HL-60 (cell line): ENCODE results near the gene FSIP1.

Source experiments
- DNase-seq, 2 experiments: peaks; one replicate each; pipeline ENCODE4 v3.0.0-alpha.2; 2010 to 2020; ENCODE audit warnings: low read depth in 1 of 2, low spot score in 1 of 2
- H3K27ac ChIP-seq: fragments of 250-450 bp; sonication (Bioruptor Pico); replicated peaks from 2 replicates; pipeline ENCODE4 v1.5.1; 2020; ENCODE audit warnings: mild to moderate bottlenecking, moderate library complexity
- H3K27me3 ChIP-seq: fragments of 250-450 bp; sonication (Bioruptor Pico); 2 replicates; pipeline ENCODE4 v1.5.1; 2021; ENCODE audit warnings: mild to moderate bottlenecking, moderate library complexity; ENCODE audit not compliant: insufficient read depth, poor library complexity, severe bottlenecking
- H3K4me3 ChIP-seq: replicated peaks from 2 replicates; pipeline ENCODE4 v1.5.1; 2011; ENCODE audit warnings: mild to moderate bottlenecking, control low read depth, low read length; ENCODE audit not compliant: insufficient read depth
- CTCF ChIP-seq: IDR thresholded peaks from one replicate; pipeline ENCODE4 v1.5.1; 2011; ENCODE audit warnings: low read length, control low read depth, inconsistent platforms; ENCODE audit not compliant: insufficient read depth
- GABPA ChIP-seq: IDR thresholded peaks from 2 replicates; pipeline ENCODE4 v1.6.1; 2012; ENCODE audit warnings: low read depth
- POLR2AphosphoS5 ChIP-seq: IDR thresholded peaks from 2 replicates; pipeline ENCODE4 v1.6.1; 2012; ENCODE audit warnings: low read depth
- SPI1 ChIP-seq: IDR thresholded peaks from 2 replicates; pipeline ENCODE4 v1.6.1; 2012; ENCODE audit warnings: low read depth, mild to moderate bottlenecking, borderline replicate concordance
- TF ChIP-seq, protein P1 (sequence below): IDR thresholded peaks from 2 replicates; pipeline ENCODE4 v1.6.1; 2012; ENCODE audit warnings: low read depth; ENCODE audit not compliant: insufficient replicate concordance

Gene FSIP1

DNA sequence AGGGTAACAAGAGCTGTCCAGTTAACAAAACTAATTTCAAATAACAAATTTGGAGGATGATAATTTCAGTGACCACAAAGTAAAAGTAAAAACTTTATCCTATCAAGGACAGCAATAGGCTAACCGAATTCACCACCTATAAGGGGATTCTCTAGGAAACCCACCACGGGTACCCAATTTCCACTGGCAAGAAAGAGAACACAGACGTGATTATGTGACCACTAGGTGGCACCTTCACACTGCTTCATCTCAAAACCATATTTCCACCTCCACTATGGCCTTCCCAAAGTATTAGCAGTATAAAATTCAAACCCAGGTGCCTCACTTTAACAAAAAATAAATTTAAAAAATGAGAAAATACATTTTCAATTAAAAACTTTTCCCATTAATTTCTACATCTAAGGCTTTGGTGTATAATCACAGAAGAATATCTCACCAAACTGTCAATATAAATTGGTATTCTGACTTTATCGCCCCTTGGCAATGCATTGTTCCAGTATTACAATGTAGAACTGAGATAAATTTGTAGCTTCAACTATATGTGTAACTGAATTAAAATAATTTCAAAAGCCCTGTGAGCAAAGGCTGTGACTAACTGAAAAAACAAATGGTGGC, 96.5 kb downstream of the FSIP1 start:
- H3K27ac ChIP-seq, result no peak overlapping the region
- peak; percentile 5 to 29 for DNase-seq
- H3K4me3 ChIP-seq, result no peak overlapping the region
- H3K27me3 ChIP-seq, result no peaks in the 10 kb centered on the region
- TF ChIP-seq POLR2AphosphoS5 (no peak), CTCF (peak; percentile 54)

GRCh38 chr15:39685367-39685766, 97.3 kb downstream of the FSIP1 start:
- no peak overlapping the region for H3K27ac ChIP-seq
- DNase-seq, result no peak
- no peak overlapping the region for H3K4me3 ChIP-seq
- TF ChIP-seq, protein P1, sequence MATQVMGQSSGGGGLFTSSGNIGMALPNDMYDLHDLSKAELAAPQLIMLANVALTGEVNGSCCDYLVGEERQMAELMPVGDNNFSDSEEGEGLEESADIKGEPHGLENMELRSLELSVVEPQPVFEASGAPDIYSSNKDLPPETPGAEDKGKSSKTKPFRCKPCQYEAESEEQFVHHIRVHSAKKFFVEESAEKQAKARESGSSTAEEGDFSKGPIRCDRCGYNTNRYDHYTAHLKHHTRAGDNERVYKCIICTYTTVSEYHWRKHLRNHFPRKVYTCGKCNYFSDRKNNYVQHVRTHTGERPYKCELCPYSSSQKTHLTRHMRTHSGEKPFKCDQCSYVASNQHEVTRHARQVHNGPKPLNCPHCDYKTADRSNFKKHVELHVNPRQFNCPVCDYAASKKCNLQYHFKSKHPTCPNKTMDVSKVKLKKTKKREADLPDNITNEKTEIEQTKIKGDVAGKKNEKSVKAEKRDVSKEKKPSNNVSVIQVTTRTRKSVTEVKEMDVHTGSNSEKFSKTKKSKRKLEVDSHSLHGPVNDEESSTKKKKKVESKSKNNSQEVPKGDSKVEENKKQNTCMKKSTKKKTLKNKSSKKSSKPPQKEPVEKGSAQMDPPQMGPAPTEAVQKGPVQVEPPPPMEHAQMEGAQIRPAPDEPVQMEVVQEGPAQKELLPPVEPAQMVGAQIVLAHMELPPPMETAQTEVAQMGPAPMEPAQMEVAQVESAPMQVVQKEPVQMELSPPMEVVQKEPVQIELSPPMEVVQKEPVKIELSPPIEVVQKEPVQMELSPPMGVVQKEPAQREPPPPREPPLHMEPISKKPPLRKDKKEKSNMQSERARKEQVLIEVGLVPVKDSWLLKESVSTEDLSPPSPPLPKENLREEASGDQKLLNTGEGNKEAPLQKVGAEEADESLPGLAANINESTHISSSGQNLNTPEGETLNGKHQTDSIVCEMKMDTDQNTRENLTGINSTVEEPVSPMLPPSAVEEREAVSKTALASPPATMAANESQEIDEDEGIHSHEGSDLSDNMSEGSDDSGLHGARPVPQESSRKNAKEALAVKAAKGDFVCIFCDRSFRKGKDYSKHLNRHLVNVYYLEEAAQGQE, result no peak
- no peak for TF ChIP-seq SPI1
- no peak for TF ChIP-seq CTCF
- no peak for TF ChIP-seq POLR2AphosphoS5
- TF ChIP-seq GABPA, result no peak
- H3K27me3 ChIP-seq, result no peaks in the 10 kb centered on the region

DNA sequence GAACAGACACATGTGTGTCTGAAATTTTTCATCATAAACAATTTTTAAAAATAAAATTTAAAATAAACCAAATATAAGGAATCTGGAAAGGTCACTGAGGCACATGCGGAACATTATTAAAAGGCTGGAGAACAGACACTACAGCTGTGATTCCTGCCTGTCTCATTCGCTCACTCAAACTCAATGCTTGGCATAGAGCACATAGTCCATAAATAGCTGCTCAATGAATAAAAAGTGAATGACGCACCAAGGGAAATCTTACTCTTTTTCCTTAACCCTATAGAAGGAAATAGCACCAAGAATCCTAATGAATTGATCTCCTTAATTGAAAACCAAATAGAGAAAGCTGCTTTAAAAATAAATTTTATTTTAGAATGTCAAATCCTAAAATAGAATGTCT, 98.4 kb downstream of the FSIP1 start:
- Histone ChIP-seq H3K4me3 (no peak overlapping the region), H3K27me3 (no peaks in the 10 kb centered on the region), H3K27ac (no peak overlapping the region)
- DNase-seq, result no peak
- TF ChIP-seq CTCF (no peak), GABPA (no peak), POLR2AphosphoS5 (no peak), SPI1 (no peak)
- TF ChIP-seq, protein P1, result no peak

DNA sequence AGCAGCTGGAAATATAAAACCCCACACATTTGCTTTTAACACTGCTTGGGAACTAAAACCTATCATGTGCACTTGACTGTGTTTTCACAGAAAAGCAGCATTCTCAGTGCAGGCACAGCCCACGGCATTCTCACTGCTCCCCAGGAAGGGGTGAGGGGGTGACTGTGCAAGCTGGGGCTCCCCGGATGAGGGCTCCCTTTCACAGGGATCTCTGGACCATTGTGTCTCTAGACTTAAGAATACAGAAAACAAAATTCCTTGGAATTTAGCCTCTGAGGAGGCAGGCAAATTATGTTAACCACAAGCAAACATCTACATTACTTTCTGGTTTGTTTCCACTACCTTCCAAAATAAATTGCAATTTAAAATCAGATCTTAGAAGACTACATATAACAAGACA, 100.3 kb downstream of the FSIP1 start:
- Histone ChIP-seq H3K4me3 (no peak overlapping the region), H3K27me3 (no peaks in the 10 kb centered on the region), H3K27ac (no peak overlapping the region)
- DNase-seq, result no peak
- no peak for TF ChIP-seq GABPA
- TF ChIP-seq POLR2AphosphoS5, result no peak
- TF ChIP-seq, protein P1, result no peak
- TF ChIP-seq CTCF, result no peak
